IPS-NIHi7 (cell line): ENCODE results near the gene EGLN2.
"Not testable (repeated sequence)": the region's sequence is repeated elsewhere in the genome, so short reads cannot be mapped to it uniquely, and the experiment has no call there.

Source experiments
- DNase-seq: peaks from one replicate; pipeline ENCODE4 v3.0.0; 2012; ENCODE audit warnings: mixed read lengths; ENCODE audit errors: extremely low spot score

EGLN2 gene

GRCh38 chr19:40802300-40803169 is 3.5 kb downstream of the EGLN2 start:
- DNase-seq, result no peak

GRCh38 chr19:40803170-40803856 is 4.3 kb downstream of the EGLN2 start:
- DNase-seq, result no peak

DNA sequence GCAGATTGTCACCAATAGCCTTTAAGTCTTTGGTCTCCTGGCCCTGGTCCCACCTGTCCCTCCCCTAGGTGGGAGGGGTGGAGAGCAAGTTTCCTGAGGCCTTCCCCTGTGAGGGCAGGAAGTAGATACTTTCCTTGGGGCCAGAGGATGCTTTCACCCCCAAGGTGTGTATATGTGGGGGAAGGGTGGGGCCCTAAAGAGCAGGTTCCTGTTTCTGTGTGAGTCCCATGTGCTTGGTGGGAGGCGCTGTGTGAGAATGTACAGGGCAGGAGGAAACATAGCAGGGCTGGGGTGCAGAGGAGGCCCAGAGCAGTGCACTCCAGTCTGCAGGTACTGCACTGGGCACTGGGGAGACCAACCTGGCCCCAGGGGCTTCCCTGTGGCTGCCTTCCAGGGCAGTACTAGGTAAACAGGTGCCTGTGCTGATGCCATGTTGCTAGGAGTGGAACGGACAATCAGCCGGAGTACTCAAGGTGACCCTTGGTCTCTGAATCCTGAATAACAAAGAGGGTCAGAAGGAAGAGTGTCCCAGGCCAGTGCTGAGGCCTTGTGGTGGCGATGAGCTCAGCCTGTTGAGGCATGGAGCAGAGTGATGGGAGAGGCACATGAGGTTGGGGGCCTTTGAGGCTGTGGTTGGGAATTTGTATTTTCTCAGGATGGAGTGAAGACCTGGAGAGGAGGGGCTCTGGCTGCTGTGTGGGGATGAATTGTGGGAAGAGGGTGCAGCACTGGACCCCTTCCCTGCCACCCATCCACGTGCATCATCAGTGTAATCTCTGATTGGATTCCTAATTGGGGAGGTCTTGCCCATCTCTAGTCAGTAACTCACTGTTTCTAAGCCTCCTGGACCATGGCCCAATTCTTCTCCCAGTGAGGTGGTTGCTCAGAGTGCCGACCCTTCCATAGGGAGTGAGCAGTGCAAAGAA is 5.1 kb downstream of the EGLN2 start:
- no peak for DNase-seq

DNA sequence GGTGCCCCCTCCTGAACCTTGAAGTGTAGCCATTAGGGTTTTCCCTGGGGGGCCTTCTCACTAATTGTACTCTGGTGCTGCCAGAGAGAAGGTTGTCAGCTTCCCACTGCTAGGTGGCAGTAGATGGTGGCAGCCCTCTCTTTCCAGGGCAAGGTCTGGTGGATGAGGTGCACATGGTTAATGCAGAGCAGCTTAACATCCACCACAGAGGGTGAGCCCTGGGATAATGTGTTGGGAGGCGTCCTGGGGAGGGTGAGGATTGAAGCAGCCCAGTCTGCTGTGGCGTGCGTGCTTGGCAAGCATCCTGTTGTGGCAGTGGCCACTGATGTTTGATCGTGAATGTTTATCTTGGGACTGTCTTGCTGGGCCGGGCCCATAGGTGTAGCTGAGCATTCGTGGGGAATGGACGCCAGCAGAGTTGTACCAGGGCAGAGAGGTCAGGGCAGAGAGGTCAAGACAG is 5.8 kb downstream of the EGLN2 start:
- no peak for DNase-seq

DNA sequence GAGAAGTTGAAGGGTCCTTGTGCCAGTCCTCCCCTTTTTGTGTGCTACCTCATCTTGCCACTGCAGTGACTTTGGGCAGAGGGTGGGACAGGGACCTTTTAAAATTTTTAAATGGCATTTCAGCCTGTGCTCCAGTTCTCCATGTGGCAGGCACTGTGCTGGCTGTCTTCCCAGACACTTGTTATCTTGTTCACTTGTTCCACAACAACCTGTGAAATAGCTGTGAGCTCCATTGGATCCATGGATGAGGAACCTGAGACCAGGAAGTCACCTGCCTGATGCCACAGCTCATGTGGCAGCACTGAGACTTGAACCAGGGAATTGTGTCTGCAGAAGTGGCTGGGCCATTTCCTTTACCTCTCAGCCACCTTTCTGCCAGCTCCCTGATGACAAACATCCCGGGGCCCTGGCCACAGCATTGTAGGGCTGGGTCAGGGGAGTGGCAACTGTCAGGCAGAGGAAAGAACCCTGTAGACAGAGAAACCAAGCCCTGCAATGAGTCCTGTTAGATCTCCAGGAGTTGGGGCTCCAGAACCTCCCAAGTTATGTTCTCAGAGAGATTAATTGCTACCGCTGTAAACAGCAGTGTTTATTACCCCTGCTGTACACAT is 6.4 kb downstream of the EGLN2 start:
- no peak for DNase-seq

DNA sequence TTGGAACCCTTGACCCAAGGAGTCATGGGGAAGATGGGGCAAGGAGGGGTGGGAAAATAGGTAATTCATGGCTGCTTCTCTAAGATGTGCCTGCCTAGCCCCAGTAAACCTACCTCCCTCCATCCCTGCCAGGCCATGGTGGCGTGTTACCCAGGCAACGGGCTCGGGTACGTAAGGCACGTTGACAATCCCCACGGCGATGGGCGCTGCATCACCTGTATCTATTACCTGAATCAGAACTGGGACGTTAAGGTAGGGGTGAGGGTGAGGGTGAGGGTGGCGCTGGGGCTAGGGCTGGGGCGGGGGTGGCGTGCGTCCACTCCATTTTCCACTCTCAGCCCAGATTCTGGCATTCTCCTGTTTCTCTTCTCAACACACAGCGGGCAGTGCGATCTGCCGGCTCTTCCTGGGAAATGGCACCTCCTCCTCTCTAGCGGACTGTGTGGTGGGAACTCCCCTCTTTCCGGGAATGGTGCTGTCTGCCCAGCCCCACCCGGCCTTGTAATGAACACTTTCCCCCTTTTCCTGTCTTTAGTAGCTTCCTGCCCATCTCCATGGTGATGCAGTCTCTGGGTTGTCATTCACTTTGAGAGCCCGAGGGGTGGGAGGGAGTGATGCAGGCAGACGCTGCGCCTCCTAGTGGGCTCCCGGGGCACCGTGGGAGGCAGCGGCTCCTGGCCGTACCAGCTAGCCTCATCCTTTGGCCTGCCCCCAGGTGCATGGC is 7.6 kb downstream of the EGLN2 start:
- DNase-seq, result peak; percentile 94

GRCh38 chr19:40807147-40808020 is 8.4 kb downstream of the EGLN2 start:
- peak; percentile 36 for DNase-seq

DNA sequence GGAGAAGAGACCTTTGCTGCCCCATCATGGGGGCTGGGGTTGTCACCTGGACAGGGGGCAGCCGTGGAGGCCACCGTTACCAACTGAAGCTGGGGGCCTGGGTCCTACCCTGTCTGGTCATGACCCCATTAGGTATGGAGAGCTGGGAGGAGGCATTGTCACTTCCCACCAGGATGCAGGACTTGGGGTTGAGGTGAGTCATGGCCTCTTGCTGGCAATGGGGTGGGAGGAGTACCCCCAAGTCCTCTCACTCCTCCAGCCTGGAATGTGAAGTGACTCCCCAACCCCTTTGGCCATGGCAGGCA is 9.0 kb downstream of the EGLN2 start:
- DNase-seq, result no peak

GRCh38 chr19:40808497-40808896 is 9.5 kb downstream of the EGLN2 start:
- no peak for DNase-seq

DNA sequence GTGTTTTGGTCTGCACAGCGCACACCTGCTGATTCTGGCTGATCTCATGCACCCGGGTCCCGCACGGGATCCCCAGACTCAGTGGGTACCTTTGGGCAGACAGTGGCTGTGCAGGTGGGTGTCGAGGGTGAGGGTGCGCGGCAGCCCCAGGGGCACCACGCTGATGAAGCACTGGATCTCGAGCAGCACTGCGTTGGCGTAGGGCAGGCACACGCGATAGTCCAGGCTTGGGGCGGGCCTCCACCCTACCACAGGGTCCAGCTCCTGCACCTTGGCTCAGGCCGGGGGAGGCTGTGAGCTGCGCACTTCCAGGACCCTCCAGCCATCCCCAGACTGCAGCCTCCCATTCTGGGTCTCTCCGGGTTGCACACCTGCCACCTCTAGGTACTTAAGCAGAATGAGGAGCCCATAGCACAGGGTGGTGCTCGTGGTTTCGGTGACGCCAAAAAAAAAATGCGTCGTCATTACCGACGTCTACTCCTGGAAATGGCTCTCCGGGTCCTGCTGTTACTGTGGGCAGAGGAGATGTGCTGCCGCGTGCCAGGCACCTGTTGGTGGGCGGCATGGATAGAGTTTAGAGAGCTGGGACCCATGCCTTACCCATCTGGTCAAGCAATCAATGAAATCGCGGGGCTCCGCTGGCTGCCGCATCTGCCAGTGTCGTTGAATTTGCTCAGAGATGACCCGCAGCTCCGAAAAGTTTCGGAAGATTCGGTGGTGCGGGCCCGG is 10.5 kb downstream of the EGLN2 start:
- no peak for DNase-seq

GRCh38 chr19:40810160-40810559 is 11.2 kb downstream of the EGLN2 start:
- no peak for DNase-seq

DNA sequence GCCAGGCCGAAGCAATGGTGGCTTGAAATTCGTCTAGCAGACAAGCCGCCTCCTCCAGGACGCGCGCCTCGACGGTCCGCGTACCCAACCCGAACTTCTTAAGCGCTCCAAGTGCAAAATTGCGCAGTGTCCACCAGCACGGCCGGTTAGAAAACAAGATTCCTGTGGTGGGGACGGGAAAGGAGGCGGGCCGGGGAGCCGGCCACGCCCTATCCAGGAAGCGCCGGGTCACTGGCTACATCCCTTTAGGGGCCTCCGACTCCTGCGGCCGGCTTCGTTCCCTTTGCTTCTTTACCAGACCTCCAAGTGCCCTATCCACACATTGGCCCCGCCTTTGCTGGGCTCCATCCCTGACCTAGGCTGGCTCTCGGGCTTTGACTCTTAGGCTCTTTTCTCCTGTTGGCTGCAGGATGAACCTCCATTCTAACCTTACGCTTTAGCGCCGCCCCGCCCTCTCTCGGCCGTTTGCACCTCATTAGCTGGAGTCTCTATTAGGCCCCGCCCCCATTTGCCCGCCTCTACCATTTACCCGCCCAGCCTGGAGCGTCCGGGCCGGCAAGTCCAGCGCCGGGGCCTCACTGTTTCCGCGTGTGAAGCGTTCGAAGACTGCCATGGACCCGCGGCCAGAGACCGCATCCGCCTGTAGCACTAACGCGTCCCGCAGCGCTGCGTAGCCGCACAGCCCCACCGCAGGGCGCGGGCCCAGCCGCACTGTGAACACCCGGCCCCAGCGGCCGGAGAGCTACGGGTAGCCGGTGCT is 11.8 kb downstream of the EGLN2 start:
- peak; percentile 28 for DNase-seq

GRCh38 chr19:40811478-40812341 is 12.7 kb downstream of the EGLN2 start:
- DNase-seq, result no peak

DNA sequence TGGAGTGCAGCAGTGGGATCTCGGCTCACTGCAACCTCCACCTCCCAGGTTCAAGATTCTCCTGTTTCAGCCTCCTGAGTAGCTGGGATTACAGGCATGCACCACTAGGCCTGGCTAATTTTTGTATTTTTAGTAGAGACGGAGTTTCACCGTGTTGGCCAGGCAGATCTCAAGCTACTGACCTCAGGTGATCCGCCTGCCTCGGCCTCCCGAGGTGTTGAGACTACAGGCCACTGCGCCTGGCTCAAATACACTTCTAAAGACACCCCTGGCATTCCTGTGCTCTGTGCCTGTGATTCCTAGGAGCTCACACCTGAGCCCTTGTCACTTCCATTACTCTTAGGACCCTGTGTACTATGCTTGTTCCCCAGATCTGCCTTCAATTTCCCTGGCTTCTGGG is 13.6 kb downstream of the EGLN2 start:
- DNase-seq, result not testable (repeated sequence)

- DNase-seq, result no peak
Observed at GRCh38 chr19:40813182-40813581, 14.2 kb downstream of the EGLN2 start.

GRCh38 chr19:40815223-40815622 is 16.2 kb downstream of the EGLN2 start:
- DNase-seq, result no peak
